CD14-positive monocyte (primary cell): ENCODE data around the gene MTCL3.

Experiments
- DNase-seq, 3 donors: peaks; one replicate each; pipeline ENCODE4 v3.0.0-alpha.2; 2011 to 2022
- H2AFZ ChIP-seq: 2 replicates; pipeline ENCODE4 v1.6.0; 2012; ENCODE audit warnings: mild to moderate bottlenecking, low read depth, low read length, inconsistent platforms; ENCODE audit not compliant: insufficient read depth, poor library complexity, severe bottlenecking
- H3K27ac ChIP-seq, 2 donors: 1 replicate in 1 of 2; 2 replicates in 1 of 2; pipeline ENCODE4 v1.5.1; 2012 to 2013; ENCODE audit warnings: low read length in 2 of 2, control low read depth in 1 of 2, inconsistent platforms in 1 of 2, low read depth in 1 of 2, mild to moderate bottlenecking in 1 of 2
- H3K27me3 ChIP-seq, 2 donors: one replicate each; pipeline versions ENCODE4 v1.6.0 to v1.6.1; 2011 to 2013; ENCODE audit warnings: low read length in 2 of 2; ENCODE audit not compliant: control insufficient read depth in 2 of 2, insufficient read depth in 2 of 2
- H3K36me3 ChIP-seq, 2 donors: replicated peaks in 1 of 2; 1 replicate in 1 of 2; 2 replicates in 1 of 2; pipeline versions ENCODE4 v1.5.1 to v1.6.1; 2012 to 2013; ENCODE audit warnings: low read length in 2 of 2, control low read depth in 1 of 2, inconsistent platforms in 1 of 2, mild to moderate bottlenecking in 1 of 2; ENCODE audit not compliant: insufficient read depth in 2 of 2, control insufficient read depth in 1 of 2
- H3K4me1 ChIP-seq, 2 donors: 1 replicate in 1 of 2; 2 replicates in 1 of 2; pipeline versions ENCODE4 v1.5.1 to v1.6.1; 2012 to 2013; ENCODE audit warnings: low read length in 2 of 2, control low read depth in 1 of 2, inconsistent platforms in 1 of 2, mild to moderate bottlenecking in 1 of 2, moderate library complexity in 1 of 2; ENCODE audit not compliant: insufficient read depth in 2 of 2, control insufficient read depth in 1 of 2
- H3K4me2 ChIP-seq: replicated peaks from 2 replicates; pipeline ENCODE3; 2012; ENCODE audit warnings: low read length, moderate library complexity, mild to moderate bottlenecking; ENCODE audit not compliant: poor library complexity, severe bottlenecking; ENCODE audit errors: extremely low read depth
- H3K4me3 ChIP-seq, 3 experiments: fragments of 200-600 bp in 1 of 3; sonication (generic) in 1 of 3; replicated peaks in 1 of 3; 1 replicate in 2 of 3; 2 replicates in 1 of 3; pipeline ENCODE4 v1.5.1; 2011 to 2013; ENCODE audit warnings: low read length in 3 of 3, mild to moderate bottlenecking in 3 of 3, control low read depth in 2 of 3, low read depth in 2 of 3, inconsistent platforms in 1 of 3, moderate library complexity in 1 of 3
- H3K79me2 ChIP-seq: 2 replicates; pipeline ENCODE4 v1.6.0; 2012; ENCODE audit warnings: mild to moderate bottlenecking, control low read depth, inconsistent platforms, low read length, moderate library complexity; ENCODE audit not compliant: insufficient read depth
- H3K9ac ChIP-seq: 2 replicates; pipeline ENCODE4 v1.6.0; 2017; ENCODE audit warnings: low read length, mild to moderate bottlenecking; ENCODE audit not compliant: insufficient read depth, poor library complexity, severe bottlenecking
- H3K9me3 ChIP-seq, 2 donors: replicated peaks in 1 of 2; 1 replicate in 1 of 2; 2 replicates in 1 of 2; pipeline versions ENCODE4 v1.5.1 to v1.6.1; 2012 to 2013; ENCODE audit warnings: low read length in 2 of 2, control low read depth in 1 of 2; ENCODE audit not compliant: control insufficient read depth in 1 of 2, insufficient read depth in 1 of 2
- H4K20me1 ChIP-seq: 2 replicates; pipeline ENCODE4 v1.6.0; 2012; ENCODE audit warnings: mild to moderate bottlenecking, low read length, control low read depth, moderate library complexity; ENCODE audit not compliant: insufficient read depth
- H3K27ac Mint-ChIP-seq, 7 donors: one replicate each; pipeline ENCODE4 v1.8.0; 2020; ENCODE audit warnings: mild to moderate bottlenecking in 7 of 7, mixed read lengths in 7 of 7, moderate library complexity in 6 of 7, inconsistent platforms in 2 of 7
- H3K27me3 Mint-ChIP-seq, 3 donors: one replicate each; pipeline ENCODE4 v1.8.0; 2021 to 2022; ENCODE audit warnings: low read depth in 3 of 3, mild to moderate bottlenecking in 3 of 3, mixed read lengths in 3 of 3, moderate library complexity in 3 of 3, inconsistent platforms in 1 of 3
- H3K36me3 Mint-ChIP-seq, 2 donors: one replicate each; pipeline ENCODE4 v1.8.0; 2020; ENCODE audit warnings: mixed read lengths in 2 of 2, inconsistent platforms in 1 of 2, mild to moderate bottlenecking in 1 of 2
- H3K4me1 Mint-ChIP-seq: one replicate; pipeline ENCODE4 v1.8.0; 2020; ENCODE audit warnings: mild to moderate bottlenecking, mixed read lengths
- H3K4me3 Mint-ChIP-seq, 2 donors: one replicate each; pipeline ENCODE4 v1.8.0; 2020; ENCODE audit warnings: mild to moderate bottlenecking in 2 of 2, mixed read lengths in 2 of 2, moderate library complexity in 1 of 2
- H3K9me3 Mint-ChIP-seq, 7 donors: one replicate each; pipeline ENCODE4 v1.8.0; 2020 to 2022; ENCODE audit warnings: mixed read lengths in 7 of 7, mild to moderate bottlenecking in 6 of 7, moderate library complexity in 6 of 7, inconsistent platforms in 2 of 7
- WGBS: methylation state at CpG from one replicate; pipeline ENCODE4 v1.1.5; 2013; ENCODE audit warnings: missing lambda C conversion rate; ENCODE audit not compliant: insufficient coverage; 5-methylcytosine and 5-hydroxymethylcytosine counted together
- intact Hi-C, 2 donors: fragments of 100-400 bp; cut with micrococcal nuclease; formaldehyde crosslinking; loops; one replicate each; pipeline versions ENCODE4 v1.15.0 to v1.15.1; 2023
- TF ChIP-seq, protein P1 (sequence below): fragments of 200-600 bp; IDR thresholded peaks from one replicate; pipeline ENCODE4 v1.8.0; 2022; ENCODE audit warnings: antibody characterized with exemption, mild to moderate bottlenecking

Gene MTCL3

DNA sequence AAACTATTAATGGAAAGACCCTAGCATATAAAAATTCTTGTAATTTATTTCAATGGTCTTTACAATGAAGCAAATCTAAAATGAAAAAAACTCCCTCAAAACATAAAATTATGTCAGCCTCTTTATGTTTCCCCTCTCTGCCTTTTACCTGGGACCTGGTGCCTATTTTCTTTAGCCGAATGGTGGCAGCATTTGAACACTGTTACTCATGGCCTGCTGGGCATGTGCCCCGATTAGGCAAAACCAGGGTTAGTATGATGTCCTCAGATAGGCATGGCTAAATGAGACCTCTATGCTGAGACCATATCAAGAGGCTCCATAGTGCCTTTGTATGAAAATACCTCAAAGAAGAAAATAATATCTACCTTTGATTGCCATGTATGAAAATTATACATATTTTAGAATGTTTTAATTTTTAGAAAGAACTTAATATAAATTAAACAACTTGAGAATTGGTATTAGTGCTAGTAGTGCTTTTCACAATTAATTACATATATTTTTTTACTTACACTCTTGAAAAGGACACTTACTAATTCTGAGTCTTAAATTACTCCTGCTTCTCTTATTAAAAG is 35.4 kb upstream of the MTCL3 start:
- H3K4me2 ChIP-seq, result no peak overlapping the region
- Mint-ChIP-seq H3K27ac (no peak overlapping the region), H3K4me1 (no peaks in the 10 kb centered on the region), H3K4me3 (no peak overlapping the region), H3K36me3 (no peaks in the 10 kb centered on the region), H3K27me3 (peaks cover 0 to 16% (median 13%) of the 10 kb centered on the region in 3 donors), H3K9me3 (peaks cover 0 to 5% (median 0%) of the 10 kb centered on the region in 7 donors)
- H4K20me1 ChIP-seq, result no peaks in the 10 kb centered on the region
- no peaks in the 10 kb centered on the region for H3K36me3 ChIP-seq
- no peak for DNase-seq
- H3K27me3 ChIP-seq, result peaks cover 0 to 13% of the 10 kb centered on the region in 2 donors
- H3K9me3 ChIP-seq, result no peaks in the 10 kb centered on the region
- no peak overlapping the region for H3K27ac ChIP-seq
- WGBS, result no CpG with 5 or more reads among the region's 2 CpGs
- H3K9ac ChIP-seq, result no peak overlapping the region
- no peak overlapping the region for H3K4me3 ChIP-seq
- intact Hi-C loops, result no loop called here
- H3K79me2 ChIP-seq, result no peaks in the 10 kb centered on the region
- no peak overlapping the region for H2AFZ ChIP-seq
- TF ChIP-seq, protein P1, sequence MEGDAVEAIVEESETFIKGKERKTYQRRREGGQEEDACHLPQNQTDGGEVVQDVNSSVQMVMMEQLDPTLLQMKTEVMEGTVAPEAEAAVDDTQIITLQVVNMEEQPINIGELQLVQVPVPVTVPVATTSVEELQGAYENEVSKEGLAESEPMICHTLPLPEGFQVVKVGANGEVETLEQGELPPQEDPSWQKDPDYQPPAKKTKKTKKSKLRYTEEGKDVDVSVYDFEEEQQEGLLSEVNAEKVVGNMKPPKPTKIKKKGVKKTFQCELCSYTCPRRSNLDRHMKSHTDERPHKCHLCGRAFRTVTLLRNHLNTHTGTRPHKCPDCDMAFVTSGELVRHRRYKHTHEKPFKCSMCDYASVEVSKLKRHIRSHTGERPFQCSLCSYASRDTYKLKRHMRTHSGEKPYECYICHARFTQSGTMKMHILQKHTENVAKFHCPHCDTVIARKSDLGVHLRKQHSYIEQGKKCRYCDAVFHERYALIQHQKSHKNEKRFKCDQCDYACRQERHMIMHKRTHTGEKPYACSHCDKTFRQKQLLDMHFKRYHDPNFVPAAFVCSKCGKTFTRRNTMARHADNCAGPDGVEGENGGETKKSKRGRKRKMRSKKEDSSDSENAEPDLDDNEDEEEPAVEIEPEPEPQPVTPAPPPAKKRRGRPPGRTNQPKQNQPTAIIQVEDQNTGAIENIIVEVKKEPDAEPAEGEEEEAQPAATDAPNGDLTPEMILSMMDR, result no peak
- H3K4me1 ChIP-seq, result no peaks in the 10 kb centered on the region

DNA sequence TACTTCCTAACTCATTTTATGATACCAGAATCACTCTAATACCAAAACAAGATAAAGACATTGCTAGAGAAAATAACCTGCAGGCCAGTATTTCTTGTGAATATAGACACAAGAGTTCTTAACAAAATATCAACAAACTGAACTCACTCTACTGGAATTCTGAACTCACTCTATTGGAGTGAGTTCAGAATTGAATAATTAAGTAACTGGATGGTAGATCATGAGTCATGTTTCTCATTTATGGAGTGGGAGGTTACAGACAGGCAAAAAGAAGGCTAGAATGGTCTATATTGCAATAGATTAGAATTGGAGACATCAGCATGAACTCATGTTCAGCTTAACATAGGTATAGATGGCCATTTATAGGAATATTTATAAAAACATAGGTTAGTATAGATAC is 31.3 kb upstream of the MTCL3 start:
- intact Hi-C loops, result no loop called here

More for the DNA sequence above, 31.3 kb upstream of the MTCL3 start:
- TF ChIP-seq, protein P1, result no peak
- peaks cover 0 to 13% of the 10 kb centered on the region in 2 donors for H3K27me3 ChIP-seq
- Mint-ChIP-seq H3K4me3 (no peak overlapping the region), H3K27ac (no peak overlapping the region), H3K27me3 (peaks cover 3 to 18% (median 11%) of the 10 kb centered on the region in 3 donors), H3K36me3 (no peaks in the 10 kb centered on the region), H3K9me3 (peaks cover 0 to 3% (median 0%) of the 10 kb centered on the region in 7 donors), H3K4me1 (no peaks in the 10 kb centered on the region)
- no peak overlapping the region for H3K4me3 ChIP-seq
- H3K9me3 ChIP-seq, result no peaks in the 10 kb centered on the region
- H3K79me2 ChIP-seq, result no peaks in the 10 kb centered on the region
- H2AFZ ChIP-seq, result no peak overlapping the region
- H4K20me1 ChIP-seq, result no peaks in the 10 kb centered on the region
- no peak overlapping the region for H3K4me2 ChIP-seq
- no peak overlapping the region for H3K27ac ChIP-seq
- DNase-seq, result no peak
- no peaks in the 10 kb centered on the region for H3K36me3 ChIP-seq
- H3K9ac ChIP-seq, result no peak overlapping the region
- H3K4me1 ChIP-seq, result no peaks in the 10 kb centered on the region
